GOT3 (cell line): Measurements from ENCODE around the gene MRRF.
A peak's percentile ranks its signal among the peaks of the same experiment; 100 is the strongest.

Experiments
- DNase-seq: peaks from one replicate; lab custom pipeline; 2025; ENCODE audit warnings: mixed read lengths; lab: John Stamatoyannopoulos, UW

MRRF gene

DNA sequence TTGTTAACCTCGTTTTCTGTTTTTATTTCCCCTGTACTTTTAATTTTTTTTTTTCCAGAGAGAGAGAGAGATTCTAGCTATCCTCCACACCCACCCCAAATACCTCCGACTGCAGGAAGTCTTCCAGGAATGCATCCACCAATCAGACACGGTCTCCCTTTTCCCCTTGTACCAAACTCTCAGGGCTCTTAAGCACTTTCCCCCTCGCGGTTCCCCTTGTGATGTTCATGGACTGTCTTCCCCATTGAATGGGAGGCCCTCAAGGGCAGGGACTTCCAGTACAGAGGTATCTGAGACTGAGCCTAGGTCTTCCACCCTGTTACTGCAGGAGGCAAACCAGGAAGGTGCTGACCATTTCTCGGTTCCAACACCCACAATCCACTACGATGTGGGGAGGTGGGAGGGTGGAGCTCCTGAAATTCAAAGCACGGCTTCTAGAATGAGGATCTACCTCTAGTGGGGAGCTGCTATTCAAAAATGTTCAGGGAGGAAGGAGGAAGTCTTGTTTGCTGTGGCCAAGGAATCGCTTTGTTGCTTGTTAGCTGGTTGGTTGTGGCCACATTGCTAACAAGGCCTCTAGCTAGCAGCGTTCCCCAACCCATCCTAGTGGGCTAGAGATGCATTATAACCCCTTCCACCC is 68.6 kb downstream of the MRRF start:
- DNase-seq: no peak

DNA sequence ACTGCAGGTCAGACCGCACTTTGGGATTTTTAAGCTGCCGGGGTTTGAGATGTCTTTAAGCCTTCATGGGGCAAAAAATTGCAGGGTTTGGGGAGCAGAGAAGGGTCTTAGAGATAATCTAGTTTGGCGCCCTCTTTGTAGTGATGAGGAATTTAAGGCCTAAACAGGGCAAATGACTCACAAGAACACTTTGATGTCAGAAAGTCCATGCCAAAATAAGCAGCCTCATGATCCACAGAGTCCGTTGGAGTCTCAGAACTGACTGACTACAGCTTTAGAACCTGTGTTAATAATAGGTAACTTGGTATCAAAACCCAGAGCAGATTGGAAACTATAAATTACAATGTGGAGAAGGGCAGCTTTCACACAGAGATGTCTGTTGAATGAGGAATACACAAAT is 70.2 kb downstream of the MRRF start:
- DNase-seq: no peak

DNA sequence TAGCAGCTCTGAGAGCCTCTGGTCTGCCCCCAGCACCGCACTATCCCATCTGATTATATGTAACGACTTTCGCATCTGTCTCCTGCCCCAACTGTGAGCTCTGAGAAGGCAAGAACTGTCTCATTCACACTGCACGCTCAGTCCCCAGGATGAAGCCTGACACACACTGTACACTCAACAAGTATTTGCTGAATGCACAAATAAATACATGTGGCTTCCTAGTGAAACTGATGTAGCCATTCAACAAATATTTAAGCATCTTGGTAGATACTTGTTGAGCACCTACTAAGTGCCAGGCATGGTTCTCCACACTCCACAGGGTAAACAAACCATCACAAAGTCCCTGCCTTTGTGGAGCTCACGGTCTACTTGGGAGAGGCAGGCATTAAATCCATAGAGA is 71.5 kb downstream of the MRRF start:
- no peak for DNase-seq

DNA sequence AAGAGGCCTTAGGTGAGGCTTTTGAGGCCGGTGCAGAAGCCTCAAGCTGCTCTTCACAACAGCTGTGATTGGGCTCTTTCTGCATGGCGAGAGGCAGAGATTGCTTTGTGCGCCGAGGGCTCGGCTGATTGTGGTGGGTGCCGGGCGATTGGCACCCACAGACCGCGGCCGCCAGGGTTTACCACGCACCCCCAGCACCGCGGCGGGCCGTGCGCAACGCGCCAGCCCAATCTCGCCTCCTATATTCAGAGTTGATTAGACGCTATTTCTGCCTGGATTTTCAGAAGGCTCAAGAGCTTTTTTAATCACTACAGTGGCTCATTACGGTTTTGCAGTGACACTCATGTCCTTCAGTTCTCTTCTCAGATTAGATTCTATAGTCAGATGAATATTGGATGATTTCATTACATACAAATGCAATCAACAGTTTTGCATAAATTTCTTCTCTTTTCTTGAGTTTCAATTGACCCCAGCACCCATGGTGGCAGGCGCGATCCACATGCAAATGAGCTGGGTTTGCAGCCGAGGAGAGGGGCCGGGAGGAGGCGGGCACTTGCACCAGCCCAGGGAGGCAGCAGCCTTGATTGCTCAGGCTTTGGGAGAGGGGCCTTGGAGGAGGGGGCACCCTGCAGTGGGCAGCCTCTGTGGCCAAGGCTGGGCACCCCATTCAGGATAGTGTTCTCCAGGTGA is 72.3 kb downstream of the MRRF start:
- DNase-seq: no peak

DNA sequence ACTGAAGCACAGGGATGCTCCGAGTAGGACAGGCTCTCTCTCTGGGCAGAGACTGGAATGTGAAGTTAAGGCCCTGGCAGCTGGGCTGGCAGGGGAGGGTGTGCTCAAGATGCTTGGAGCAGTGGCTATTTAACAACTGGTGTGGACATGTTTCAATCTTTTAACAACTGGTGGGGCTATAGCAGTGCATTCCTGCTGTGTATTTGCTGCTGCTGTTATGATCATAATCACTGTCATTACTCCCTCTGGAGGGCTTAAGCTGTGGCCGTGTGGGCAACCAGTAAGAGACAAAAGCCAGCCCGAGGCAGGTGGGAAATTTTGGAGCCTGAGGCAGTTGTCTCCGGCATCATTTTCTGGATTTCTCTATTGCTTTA is 72.9 kb downstream of the MRRF start:
- no peak for DNase-seq

DNA sequence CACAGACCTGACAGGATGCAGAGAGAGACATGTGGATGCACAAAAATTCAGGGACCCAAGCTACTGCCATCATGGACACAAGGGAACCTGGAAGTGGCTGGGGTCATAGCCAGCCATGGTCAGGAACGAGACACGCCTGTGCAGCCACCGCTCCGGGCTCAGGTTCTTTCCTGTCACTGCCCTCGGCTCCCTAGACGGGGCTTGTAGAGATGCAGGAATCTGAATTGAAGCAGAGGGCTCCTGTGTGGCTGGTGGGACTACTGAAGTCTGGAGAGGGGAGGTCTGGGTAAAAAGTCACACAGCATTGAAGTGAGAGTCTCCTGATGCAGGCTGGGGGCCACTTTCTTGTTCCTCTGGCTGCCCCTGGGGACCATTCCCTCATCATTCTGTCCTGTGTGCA is 73.9 kb downstream of the MRRF start:
- no peak for DNase-seq

DNA sequence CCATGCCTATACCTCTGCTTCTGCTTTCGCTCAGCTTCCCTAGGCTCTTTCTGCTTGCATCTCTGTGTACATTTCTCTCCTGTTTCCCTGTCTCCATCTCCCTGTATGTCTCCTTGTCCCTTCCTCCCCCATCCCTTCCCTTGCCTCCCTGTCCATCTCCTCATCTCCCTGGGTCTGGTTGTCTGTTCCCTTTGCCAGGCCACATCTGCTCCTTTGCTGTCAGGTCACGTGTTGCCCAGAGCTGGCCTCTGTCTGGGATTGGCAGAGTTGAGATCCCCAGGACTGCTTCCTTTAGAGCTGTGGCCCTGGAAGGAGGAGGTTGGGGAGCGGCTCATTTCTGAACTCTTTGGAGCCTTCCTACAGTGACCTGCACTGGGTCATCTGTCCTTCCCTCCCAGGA is 74.3 kb downstream of the MRRF start:
- DNase-seq: no peak

DNA sequence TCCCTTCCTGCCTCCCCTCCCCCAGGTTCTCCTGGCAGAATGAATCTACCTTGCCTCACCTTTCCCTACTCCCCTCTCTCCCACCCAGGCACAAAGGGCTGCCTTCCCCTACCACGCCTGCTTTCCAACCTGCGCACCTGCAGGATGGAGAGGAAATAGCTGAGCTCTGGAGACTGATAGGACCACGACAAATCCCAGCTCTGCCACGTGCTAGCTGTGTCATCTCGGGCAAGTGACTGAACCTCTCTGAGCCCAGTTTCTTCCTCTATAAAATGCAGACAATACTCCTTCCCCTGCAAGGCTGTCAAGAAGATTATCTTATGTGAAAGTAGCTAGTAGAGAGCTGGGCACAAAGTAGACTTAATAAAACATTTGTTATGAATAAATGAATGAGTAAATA is 74.9 kb downstream of the MRRF start:
- DNase-seq: no peak

DNA sequence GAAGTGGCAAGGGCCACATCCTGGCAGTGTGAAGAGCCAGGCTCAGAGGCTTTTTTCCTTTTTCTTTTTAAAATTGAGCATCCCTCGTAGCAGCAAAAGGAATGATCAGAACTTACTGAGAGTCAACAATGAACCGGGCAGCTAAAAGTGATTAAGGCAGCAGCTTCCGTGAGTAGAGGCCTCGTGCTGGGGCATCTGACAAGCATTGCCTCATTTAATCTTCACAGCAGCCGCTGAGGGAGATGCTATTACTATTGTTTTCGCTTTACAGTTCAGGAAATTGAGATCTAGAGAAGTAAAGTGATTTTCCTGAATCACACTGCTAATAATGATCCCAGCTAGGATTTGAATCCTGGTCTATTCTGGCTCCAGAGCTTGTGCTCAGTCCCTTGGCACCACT is 75.5 kb downstream of the MRRF start:
- DNase-seq: no peak

DNA sequence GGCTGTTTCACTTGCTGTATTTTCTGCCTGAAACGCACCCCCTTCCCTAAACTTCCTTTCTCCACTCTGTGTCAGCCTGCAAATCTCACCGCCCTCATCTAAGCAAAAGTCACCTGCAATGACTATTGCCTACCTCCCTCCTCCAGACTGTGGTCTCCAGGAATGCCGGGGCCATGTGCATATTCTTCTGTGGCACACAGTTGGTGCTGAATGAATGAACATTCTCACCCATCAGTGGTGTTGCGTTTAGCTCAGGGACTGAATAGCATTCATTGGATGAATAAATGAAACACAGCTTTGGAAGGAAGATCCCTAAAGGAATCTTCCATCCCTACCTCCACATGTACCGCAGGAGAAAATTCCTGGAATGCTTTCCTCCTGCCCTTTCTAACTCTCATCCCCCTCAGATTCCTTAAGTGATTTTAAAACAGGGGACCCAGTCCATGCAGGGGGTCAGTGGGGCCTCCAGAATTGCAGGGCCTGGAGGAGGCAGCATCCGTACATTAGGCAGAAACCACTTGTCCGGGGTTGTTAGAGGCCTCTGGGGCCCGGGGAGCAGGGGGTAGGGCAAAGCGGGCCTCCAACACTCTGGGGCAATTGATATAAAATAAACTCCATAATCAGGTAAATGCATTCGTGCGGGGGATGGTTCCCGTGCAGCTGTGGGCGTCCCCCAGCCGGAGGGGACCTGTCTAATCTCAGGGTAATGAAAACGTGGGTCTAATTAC is 77.8 kb downstream of the MRRF start:
- DNase-seq: no peak

DNA sequence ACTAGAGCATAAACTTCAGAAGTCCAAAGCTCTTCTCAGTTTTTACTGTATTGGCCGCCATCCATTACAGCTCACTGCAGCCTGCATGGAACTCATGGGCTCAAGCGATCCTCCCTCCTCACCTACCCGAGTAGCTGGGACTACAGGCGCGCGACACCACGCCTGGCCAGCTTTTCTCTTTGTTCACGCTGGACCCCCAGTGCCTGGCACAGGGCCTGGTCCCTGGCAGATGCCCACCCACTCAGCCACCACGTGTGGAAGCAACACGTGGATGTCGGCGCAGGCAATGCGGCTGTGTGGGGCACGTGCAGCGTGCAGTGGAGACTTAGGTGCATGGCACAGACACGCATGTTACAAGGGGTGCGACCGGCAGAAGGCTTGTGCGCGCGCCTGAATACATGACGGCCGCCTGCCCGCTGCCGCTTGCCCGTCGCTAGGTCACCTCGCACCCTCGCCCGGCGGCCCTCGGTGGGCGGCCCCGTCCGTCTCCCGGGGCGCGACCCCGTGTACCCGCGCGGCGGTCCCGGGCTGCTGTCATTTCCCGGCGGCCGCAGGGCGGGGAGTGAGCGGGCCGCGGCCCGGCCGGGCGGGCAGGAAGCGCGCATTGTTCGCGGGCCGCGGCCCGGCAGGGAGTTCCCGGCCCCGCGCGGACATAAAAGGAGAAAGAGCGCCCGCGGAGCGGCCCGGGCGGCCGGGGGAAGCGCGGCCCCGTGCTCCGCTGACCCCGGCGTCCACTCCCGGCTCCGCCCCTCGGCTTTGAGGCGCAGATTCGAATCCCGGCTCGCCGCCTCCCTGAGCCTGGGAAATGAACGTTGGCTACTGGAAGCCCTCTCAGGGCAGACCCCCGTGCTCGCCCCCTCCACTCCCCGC is 82.0 kb downstream of the MRRF start:
- no peak for DNase-seq

DNA sequence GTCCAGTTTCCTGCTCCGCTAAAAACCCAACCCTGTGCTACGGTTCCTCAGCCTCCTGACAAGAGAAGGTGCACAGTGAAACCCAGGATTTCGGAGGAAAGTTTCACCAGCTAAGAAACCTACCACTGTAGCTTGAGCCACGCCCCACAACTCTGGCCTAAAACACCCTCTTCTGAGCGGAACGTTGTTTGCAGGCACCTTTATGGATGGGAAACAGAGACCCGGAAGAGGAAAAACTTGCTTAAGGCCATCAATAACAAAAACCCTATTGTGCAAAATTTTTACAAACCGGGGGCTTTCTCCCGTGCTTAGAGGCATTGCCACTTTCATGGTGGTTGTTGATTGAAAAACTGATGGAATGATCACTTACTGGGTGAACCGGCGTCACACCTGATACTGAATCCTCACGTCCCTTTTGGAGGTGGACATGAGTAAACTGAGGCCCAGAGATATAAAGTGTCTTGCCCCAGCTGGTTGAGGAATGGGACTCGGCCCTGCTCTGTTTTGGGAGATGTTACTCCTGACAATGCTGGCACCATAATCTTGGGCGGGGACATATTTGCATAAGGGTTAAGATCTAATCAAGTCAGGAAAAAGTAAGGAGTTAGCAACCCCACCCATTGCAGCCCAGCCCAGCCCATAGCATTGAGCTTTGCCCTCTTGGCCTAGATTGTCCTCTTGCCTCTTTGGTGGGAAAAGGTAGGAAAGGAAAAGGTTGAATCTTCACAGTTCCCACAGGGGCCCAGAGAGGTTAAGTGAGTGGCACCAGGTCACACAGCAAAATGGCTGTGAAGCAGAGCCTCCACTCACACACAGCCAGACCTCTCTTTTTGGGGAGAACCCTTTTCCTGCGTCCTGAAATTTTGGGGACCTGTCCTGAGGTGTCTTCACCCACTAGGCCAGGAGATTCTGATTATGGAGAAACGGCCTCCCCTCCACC is 82.9 kb downstream of the MRRF start:
- no peak for DNase-seq

DNA sequence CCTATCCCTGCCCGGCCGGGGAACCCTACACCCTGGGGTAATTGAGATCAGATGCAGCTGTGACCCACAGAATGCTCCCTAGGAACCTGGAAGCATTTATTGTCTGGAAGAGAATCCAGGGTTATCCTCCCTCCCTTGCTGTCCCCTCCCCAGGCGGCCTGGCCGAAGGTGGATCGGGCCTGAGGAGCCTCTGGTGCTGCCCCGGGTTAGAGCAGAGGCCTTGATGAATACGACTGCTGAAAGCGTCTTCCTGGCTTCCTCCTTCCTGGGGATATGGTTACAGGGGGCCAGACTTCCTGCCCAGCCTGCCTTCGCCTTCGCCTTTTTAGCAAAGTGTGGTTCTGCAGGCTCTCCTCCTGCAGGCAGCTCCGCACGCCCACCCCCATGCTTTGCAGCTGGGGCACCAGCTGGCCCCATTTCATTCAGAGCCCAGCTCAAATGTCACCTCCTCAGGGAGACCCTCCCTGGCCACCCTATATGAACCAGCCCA is 83.7 kb downstream of the MRRF start:
- no peak for DNase-seq

DNA sequence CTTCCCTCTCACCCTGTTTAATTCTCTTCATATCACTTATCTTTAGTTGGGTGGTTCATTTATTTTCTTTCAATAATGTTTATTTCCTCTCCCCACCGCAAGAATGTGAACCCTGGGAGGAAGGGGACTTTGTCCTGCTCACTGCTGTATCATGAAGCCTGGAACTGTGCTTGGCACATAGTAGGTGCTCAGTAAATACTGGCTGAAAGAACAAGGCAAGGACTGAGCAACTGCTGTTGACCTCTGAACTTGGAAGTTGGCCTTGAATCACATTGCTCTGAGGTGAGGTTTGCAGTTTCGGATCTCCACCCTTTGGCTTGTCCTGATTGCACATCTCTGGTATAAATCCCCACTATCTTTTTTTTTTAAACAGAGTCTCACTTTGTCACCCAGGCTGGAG is 84.1 kb downstream of the MRRF start:
- no peak for DNase-seq

DNA sequence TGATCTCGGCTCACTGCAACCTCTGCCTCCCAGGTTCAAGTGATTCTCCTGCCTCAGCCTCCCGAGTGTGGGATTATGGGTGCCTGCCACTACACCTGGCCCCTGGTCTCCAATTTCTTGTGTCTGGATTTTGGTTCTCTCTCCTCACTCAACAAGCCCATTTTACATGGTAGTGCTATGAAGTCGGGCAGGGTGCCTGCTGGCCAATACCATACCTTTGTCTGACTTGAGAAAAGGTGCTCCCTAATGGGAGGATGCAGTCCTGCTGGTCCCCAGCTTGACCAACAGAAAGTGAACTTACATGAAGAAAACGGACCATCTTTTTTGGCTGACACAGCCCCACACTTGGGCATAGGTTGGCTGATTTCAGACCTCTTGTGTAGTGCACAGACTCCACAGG is 84.5 kb downstream of the MRRF start:
- DNase-seq: no peak

DNA sequence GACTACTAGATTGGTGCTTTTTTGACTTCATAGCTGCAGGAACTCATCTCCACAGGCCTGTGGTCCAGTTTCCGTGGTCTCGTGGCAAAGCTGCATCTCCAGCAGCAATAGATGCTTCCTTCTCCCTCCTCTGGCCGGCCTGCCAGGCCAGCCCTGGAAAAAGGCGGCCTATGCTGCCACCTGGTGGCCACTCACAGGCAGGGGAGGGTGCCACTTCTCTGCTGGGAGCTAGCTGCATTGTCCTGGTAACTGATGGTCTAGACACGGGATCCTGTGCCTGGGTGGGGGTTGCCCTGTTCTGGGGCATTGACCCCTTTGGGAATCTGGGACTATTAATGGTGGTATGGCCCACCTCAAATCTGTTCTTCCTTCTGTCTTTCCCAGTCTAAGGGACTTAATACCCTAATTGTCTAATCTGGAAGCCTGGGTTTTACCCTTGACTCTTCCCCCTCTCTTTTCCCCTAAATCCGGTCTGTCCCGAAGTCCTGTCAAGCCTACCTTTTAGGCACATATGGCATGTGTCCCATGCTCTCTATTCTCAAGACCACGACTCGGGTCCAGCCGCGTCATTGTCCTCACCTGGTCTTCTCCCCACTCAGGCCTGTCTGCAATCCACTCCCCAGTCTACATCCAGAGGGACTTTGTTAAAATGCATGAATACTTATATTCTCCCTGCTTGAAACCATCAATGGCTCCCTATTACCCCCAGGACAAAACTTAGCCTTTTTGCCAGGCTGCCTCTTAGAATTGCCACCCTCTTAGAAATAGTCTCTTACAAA is 86.1 kb downstream of the MRRF start:
- peak; percentile 2 for DNase-seq

DNA sequence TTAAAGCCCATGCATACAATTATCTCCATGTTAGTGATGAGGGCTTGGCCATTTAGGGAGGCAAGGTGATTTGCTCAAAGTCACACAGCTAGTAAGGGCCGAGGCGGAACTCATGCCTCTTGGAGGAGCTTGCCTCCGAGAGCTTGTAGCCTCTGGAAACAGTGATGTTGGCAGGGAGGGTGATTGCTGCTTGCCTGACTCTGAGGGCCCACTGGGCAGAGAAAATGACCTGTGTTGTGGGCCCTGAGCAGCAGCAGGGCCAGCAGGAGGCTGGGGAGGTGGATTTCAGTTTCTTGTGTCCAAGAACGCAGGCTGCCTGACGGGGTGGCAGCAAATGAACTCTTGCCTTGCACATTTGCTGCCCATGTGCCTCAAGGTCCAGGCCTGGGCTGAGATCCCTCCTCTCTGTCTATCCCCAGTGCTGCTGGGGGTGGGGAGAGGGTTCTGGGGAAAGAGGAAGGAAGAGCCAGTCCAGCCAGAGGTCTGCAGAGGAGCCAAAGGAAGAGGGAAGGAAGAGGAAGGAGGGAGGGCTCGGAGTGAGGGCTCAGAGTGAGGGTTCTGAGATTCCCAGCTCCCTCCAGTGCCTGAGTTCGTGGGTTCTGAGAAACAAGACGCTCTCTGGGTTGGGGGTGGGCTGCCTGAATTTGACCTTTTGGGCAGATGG is 90.0 kb downstream of the MRRF start:
- DNase-seq: no peak

DNA sequence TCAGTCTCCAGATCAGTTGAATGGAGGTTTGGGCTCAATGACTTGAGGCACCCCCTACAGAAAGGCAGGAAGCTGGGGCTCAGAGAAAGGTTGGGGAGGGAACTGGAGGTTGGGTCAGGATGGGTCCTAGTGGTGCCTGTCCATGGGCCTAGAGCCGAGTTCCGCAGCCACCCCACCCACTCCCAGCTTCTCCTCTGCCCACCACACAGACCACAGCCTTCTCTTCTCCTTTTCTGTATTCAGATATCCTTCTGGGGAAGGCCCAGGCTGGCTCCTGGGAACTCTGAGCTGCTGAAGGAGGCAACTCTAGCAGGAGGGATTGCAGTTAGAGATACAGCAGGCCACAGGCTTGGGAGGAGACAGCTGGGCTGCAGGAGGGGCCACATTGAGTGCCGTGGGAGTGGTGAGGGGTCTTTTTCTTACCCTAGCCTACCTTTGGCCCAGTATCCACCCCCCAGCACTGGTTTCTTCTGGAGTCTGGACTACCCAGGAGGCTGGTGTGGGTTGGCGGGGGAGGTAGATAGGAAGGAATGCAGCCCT is 90.7 kb downstream of the MRRF start:
- no peak for DNase-seq

DNA sequence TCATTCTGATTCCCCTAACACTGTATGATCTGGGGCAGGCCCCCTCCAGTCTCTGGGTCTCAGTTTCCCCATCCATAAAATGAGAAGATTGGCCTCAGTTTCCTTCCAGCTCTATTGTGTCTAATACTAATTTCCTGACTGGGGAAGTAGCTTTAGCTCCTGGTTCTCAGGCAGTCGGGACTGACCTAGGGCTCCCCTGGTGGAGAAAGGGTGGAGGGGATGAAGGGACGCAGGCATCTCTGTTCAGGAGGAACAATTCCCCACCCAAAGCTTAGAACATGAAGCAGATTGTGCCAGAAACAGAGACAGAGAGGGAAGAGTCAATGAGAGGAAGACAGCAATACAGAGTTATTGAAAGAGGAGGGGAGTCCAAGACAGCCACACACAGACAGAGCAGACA is 91.9 kb downstream of the MRRF start:
- DNase-seq: no peak

DNA sequence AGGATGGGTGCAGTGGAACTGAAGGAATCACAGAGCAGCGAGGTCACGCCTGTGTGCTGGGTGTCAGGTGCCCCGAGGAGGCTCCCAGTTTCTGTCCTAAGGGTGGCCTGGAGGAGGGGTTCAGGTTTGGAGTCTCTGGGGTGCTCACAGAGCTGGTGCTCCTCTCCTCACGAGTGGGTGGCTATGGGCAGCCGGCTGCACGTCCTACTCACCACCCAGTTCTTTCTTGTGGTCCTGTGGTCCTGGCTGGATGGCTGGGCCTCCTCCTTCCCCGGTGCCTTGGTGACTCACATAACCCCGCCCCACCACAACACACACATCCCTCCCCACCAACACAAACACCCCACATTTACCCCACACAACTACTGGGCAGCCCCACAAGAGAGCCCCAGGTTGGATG is 96.2 kb downstream of the MRRF start:
- DNase-seq: no peak
